GM21367 (cell line): ENCODE results near the gene FGL2.
"Not testable (repeated sequence)": the region's sequence is repeated elsewhere in the genome, so short reads cannot be mapped to it uniquely, and the experiment has no call there.

ENCODE experiments used
- ATAC-seq: cut with Tn5 transposase; IDR thresholded peaks from one replicate; pipeline ENCODE4 v1.9.1; 2021; ENCODE audit not compliant: unreplicated experiment

Gene FGL2

DNA sequence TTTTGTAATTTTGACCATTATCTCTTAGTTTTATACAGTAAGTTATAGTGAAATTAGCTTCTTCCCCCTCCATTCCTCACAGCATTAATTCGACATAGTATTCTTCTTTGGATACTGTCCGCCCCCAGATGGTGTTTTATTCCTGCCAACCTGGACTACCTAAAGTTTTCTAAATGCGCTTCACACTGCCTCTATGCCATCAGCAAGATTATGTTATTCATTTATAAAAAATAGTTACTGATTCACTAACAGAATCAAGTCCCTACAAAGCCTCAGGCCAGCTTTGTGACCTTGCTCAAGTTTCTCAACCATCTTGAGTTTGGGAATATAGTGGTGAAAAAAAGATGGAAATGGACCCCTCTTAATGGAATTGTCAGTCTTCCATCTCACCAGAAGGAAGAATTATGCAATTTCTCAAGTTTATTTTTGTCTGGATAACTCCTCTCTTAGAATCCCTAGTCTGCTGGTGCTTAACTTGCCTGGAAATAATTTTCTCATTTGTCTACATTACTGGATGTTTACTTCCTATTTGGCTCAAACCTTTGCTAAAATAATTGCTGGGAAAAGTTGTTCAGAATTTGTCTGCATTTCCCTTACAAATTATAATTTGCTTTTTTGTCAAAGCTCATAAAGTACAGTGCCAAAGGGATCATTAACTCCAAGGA is 16.7 kb upstream of the FGL2 start:
- ATAC-seq: no peak

- ATAC-seq: no peak
Measured at GRCh38 chr7:77209479-77210139, 10.0 kb upstream of the FGL2 start.

- ATAC-seq: no peak
Measured at GRCh38 chr7:77208416-77208815, 8.8 kb upstream of the FGL2 start.

GRCh38 chr7:77205706-77206105 is 6.1 kb upstream of the FGL2 start:
- ATAC-seq: no peak

GRCh38 chr7:77202481-77202976 is 2.9 kb upstream of the FGL2 start:
- peak; percentile 93 for ATAC-seq

DNA sequence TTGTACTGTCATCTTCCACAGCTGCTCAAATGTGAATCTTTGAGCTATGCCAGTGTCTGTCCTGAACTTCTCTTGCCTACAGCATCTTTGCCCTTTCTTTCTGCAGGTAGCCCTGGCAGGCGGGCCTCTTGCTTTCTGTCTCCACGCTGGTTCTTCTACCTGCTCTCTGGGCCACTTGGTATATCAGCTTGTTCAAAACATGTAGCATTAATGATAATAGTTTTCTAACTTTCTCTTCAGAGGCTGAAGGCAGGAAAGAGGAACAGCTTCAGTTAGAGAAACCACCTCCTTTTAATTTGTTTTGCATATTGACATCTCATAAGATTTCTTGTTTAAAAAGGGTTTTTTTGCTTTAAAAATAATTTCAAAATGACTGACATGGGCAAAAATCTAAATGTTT is 923 bp upstream of the FGL2 start:
- ATAC-seq: no peak

DNA sequence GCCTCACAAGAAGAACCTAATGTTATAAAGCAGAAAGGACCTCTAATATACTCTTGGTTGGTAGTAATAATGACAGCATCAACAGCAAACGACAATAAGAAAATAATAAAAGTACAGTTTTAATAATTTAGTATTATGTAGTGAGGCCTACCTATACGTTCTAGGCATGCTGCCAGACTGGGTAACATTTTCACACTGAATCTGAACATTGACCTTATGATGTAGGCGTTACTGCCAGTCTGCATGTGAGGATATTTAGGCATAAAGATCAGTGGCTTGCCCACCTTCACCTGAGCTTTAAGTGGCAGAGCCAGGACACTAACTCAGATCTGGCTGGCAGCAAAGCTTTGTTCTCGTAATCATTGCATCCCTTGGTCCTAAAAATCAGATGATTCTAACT is 2.5 kb downstream of the FGL2 start:
- no peak for ATAC-seq

- no peak for ATAC-seq
Measured at GRCh38 chr7:77188731-77189437, 10.7 kb downstream of the FGL2 start.

GRCh38 chr7:77185866-77186265 is 13.8 kb downstream of the FGL2 start:
- no peak for ATAC-seq

DNA sequence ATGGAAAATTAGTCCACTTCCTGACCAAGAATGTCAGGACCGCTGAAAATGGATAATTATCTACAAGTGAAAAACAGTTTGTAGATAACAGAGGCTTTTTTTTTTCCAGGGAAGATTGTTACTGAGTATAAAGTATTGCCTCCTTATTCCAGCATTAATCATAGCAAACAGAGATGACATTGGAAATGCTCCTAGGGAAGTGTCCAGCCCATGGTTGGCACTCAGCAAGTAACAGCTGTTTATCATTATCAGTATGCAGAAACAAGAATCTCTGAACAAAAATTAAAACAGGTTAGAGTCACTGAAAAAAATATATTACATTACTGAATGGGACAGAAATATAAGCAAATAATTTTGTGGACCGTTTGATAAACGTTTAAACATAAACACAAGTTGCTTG is 14.6 kb downstream of the FGL2 start:
- no peak for ATAC-seq

DNA sequence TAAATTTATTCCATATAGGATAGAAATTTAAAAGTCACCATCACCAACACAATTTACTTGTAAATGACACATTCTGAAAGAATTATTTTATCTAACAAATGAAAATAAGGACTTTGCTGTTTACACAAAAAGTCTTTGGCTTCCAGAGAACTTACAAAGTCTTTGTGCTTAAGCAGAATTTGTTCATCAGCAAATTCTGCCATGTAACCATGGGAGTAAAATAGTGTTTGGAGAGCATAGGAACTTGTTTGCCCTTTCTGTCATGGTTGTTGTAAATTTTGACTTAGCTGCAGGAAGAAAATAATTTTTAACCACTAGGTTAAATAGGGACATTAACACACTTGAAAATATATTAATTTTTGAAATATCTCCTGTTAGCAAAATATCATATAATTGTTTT is 15.2 kb downstream of the FGL2 start:
- ATAC-seq: no peak

DNA sequence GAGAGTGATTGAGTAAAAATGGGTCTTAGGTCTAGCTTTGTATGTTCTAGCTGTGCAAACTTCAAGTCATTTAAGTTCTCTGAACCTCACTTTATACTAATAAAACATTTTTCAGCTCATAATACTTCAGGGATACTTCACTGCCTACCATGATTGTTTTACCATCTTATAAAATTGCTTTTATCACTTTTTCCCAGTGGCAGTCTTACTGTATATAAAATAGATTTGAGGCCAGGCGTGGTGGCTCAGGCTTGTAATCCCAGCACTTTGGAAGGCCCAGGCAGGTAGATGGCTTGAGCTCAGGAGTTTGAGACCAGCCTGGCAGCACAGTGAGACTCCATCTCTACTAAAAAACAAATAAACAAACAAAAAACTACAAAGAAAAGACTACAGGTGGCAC is 17.4 kb downstream of the FGL2 start:
- no peak for ATAC-seq

GRCh38 chr7:77181734-77182133 is 17.9 kb downstream of the FGL2 start:
- no peak for ATAC-seq

GRCh38 chr7:77181015-77181595 is 18.5 kb downstream of the FGL2 start:
- ATAC-seq: no peak

- ATAC-seq: not testable (repeated sequence)
Measured at GRCh38 chr7:77178024-77178423, 21.6 kb downstream of the FGL2 start.

- not testable (repeated sequence) for ATAC-seq
Measured at GRCh38 chr7:77177321-77177904, 22.2 kb downstream of the FGL2 start.

GRCh38 chr7:77175274-77175800 is 24.3 kb downstream of the FGL2 start:
- not testable (repeated sequence) for ATAC-seq

DNA sequence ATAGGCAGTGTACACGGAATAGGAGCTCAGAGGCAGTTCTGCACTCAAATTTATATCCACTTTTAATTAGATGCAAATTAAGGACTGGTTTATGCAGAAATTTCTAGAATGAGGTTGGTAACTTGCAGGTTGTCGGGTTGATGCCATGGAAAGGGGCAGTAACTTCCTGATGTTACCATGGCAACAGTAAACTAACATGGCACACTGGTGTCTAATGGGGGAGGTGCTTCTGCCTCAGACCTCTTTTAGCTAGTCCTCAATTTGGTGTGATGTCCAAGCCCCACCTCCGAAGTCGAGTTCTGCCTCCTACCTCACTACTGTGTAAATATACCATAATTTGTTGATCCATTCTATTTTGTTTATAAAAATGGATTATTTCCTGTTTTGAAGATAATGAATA is 25.2 kb downstream of the FGL2 start:
- not testable (repeated sequence) for ATAC-seq

DNA sequence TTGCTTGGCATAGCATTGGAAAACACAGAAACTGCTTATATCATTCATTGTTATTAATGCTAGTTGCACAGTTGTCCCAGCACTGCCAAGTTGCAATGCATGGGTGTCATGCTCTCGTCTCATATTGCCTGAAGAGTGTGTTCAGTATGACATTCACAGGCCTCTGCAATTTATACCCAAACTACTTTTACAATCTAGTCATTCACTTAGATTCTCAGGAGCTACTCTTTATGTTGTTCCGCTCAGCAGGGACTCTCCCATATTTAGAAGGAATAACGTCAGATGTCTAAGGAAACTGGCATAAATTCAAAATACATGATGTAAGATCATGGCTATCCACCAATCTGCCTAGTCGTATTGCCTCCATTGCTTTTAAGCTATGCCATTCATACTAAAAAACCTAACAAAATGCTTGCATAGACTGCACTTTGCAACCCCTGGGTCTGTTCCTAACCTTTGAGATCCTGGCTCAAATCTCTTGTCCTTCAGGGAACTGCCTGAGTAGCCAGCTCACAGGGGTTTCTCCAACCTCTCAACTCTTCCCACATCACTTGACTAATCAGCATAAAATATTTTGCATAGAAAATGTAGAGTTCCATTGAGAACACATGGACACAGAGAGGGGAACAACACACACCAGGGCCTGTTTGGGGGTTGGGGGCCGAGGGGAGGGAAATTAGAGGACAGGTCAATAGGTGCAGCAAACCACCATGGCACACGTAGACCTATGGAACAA is 27.0 kb downstream of the FGL2 start:
- ATAC-seq: not testable (repeated sequence)

DNA sequence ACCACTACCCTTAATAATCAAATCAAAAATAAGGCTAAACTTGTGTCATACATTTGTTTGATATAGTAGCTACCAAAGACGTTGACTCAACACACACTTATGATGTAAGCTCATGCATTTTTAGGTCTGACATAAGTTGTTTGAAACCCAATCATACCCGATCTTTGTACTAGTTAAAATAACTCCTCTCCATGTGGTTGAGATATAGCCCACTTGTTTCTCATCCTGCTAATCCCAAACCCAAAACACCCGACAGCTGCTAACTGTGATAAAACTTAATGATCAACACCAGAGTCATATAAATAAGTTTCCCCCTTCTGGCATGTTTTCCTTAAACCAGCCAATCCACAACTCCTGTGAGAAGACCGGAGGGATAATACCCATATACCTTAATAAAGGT is 28.5 kb downstream of the FGL2 start:
- not testable (repeated sequence) for ATAC-seq
